ENCODE data around the gene TPM4. TPM values are rescaled to one million over a fixed set of nuclear protein-coding genes. Genes with fewer than 3 reads are reported as not detected.
"Not testable (repeated sequence)": the region's sequence is repeated elsewhere in the genome, so short reads cannot be mapped to it uniquely, and the experiment has no call there.

The TPM4 gene
- polyA plus RNA-seq (2013): 280 TPM

DNA sequence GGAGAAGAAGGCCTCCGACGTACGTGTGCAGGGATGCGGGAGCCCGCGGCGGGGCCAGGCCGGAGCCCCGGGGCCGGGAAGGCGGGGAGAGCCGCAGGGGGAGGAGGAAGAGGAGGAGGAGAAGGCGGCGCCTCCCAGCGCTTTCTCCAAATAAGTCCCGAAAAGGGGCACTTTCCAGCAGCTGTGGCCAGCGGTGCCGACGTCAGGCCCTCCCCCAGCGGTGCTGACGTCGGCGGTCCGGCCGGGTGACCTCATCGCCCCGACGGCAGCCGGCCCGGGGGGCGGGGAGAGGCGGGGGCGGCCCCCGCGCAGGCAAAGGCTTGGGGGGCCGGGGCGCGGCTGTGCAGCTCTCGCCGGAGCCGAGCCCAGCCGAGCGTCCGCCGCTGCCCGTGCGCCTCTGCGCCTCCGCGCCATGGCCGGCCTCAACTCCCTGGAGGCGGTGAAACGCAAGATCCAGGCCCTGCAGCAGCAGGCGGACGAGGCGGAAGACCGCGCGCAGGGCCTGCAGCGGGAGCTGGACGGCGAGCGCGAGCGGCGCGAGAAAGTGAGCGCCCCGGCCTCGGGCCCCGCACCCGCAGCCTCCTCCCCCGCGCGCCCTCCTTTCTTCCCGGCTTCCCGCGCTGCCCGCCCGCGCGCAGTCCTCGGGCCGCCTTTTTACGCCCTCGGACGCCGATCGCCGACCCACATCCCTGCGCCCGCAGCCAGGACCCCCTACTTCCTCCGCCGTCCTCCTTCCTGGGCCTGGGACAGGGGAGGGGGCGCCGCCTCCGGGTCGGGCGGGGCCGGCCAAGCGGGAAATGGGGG lies at the start of gene TPM4:
Gene TPM4 (plus strand): TSS at position 342 of the 804 bp plus-strand sequence. CDS start 71 bp downstream, at position 413.
- WGBS (ENCODE audit: insufficient coverage): 0% methylated on average over 53 of the region's 101 CpGs
- CTCF ChIA-PET: interaction anchor here (0.9 to 3.6 kb wide), 7 partner anchors 10 to 59 kb away, joined by 3 to 40 read pairs (median 4); no protein-coding TSS in a partner anchor
- Histone ChIP-seq H3K27ac (ENCODE audit: insufficient read depth in 1 of 2, low read depth in 1 of 2, low read length in 2 of 2, poor library complexity in 1 of 2, severe bottlenecking in 2 of 2) (peak within 1 kb of the TSS; percentile 74 to 87), H3K36me3 (ENCODE audit: control insufficient read depth in 4 of 4, insufficient read depth in 4 of 4, low read length in 3 of 4) (peaks cover 0 to 23% (median 4%) of the 10 kb centered on the region in 4 experiments), H3K4me1 (ENCODE audit: control extremely low read depth in 1 of 4, control insufficient read depth in 4 of 4, insufficient read depth in 4 of 4, low read length in 3 of 4) (peaks cover 13 to 81% (median 71%) of the 10 kb centered on the region in 4 experiments), H3K4me3 (ENCODE audit: control insufficient read depth in 1 of 7, extremely low read depth in 1 of 7, insufficient read depth in 4 of 7, low read depth in 2 of 7, low read length in 6 of 7) (peak within 1 kb of the TSS; percentile 76 to 98 (median 85)), H3K9me3 (ENCODE audit: control extremely low read depth in 1 of 5, control insufficient read depth in 4 of 5, insufficient read depth in 2 of 5, low read depth in 1 of 5, low read length in 4 of 5) (no peaks in the 10 kb centered on the region), H3K27me3 (replicated peaks in 2 of 5; ENCODE audit: control insufficient read depth in 4 of 5, insufficient read depth in 5 of 5, low read length in 4 of 5) (no peaks in the 10 kb centered on the region)
- DNase-seq: peak; percentile 80 to 89 (median 88)
- POLR2A ChIA-PET: interaction anchor here (0.6 to 2.7 kb wide), 3 partner anchors 10 to 1671 kb away, joined by 4 to 15 read pairs (median 4); partner anchors contain the start of gene RAB8A

DNA sequence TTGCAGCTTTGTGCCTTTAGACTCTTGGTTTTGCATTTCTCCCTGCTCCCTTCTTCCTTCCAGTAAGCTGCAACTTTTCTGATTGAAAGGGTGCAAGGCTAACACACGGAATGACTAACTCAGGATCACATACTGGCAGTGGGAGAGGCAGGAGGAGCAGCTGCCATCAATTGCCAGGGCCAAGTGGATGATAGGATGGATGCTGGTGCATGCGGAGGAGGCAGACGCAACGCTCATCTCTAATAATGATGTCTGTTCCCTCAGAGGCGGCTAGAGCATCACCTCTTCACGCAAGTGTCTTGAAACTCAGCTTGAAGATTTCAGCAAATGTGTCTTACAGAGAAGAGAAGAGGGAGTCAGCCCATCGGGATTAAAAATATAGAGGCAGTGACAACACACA lies 49.5 kb upstream of the TPM4 start:
- WGBS (ENCODE audit: insufficient coverage): 96% methylated on average over 7 of the region's 7 CpGs
- CTCF ChIA-PET: interaction anchor here (1.0 to 1.6 kb wide), 7 partner anchors 10 to 158 kb away, joined by 3 to 7 read pairs (median 4); partner anchors contain the start of gene FAM32A
- Histone ChIP-seq H3K4me1 (ENCODE audit: control extremely low read depth in 1 of 4, control insufficient read depth in 4 of 4, insufficient read depth in 4 of 4, low read length in 3 of 4) (peaks cover 0 to 6% (median 2%) of the 10 kb centered on the region in 4 experiments), H3K27me3 (replicated peaks in 2 of 5; ENCODE audit: control insufficient read depth in 4 of 5, insufficient read depth in 5 of 5, low read length in 4 of 5) (no peaks in the 10 kb centered on the region), H3K9me3 (ENCODE audit: control extremely low read depth in 1 of 5, control insufficient read depth in 4 of 5, insufficient read depth in 2 of 5, low read depth in 1 of 5, low read length in 4 of 5) (no peaks in the 10 kb centered on the region), H3K4me3 (ENCODE audit: control insufficient read depth in 1 of 7, extremely low read depth in 1 of 7, insufficient read depth in 4 of 7, low read depth in 2 of 7, low read length in 6 of 7) (no peak overlapping the region), H3K36me3 (ENCODE audit: control insufficient read depth in 4 of 4, insufficient read depth in 4 of 4, low read length in 3 of 4) (no peaks in the 10 kb centered on the region), H3K27ac (ENCODE audit: insufficient read depth in 1 of 2, low read depth in 1 of 2, low read length in 2 of 2, poor library complexity in 1 of 2, severe bottlenecking in 2 of 2) (no peak overlapping the region)
- POLR2A ChIA-PET: no interaction called here
- no peak for DNase-seq

DNA sequence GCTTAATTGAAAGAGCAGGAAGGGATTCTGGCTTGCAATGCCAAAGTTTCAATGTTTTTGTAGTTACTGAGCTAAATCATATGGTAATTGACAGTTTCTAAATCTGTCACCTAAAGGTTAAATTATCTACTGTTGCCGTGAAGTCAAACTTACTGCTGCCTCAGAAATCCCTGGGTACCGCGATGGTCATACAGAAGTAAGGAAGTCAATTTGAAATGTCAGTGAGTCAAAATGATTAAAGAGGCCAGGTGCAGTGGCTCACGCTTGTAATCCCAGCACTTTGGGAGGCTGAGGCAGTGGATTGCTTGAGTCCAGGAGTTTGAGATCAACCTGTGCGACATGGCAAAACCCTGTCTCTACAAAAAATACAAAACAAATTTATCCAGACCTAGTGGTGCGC lies 48.8 kb upstream of the TPM4 start:
- ChIA-PET CTCF (interaction anchor here (1.0 to 1.6 kb wide), 5 partner anchors 9 to 61 kb away, joined by 3 to 7 read pairs (median 3); no protein-coding TSS in a partner anchor), POLR2A (no interaction called here)
- 54% methylated on average over 5 of the region's 6 CpGs for WGBS (ENCODE audit: insufficient coverage)
- Histone ChIP-seq H3K36me3 (ENCODE audit: control insufficient read depth in 4 of 4, insufficient read depth in 4 of 4, low read length in 3 of 4) (no peaks in the 10 kb centered on the region), H3K4me1 (ENCODE audit: control extremely low read depth in 1 of 4, control insufficient read depth in 4 of 4, insufficient read depth in 4 of 4, low read length in 3 of 4) (peaks cover 0 to 6% (median 2%) of the 10 kb centered on the region in 4 experiments), H3K27me3 (replicated peaks in 2 of 5; ENCODE audit: control insufficient read depth in 4 of 5, insufficient read depth in 5 of 5, low read length in 4 of 5) (no peaks in the 10 kb centered on the region), H3K4me3 (ENCODE audit: control insufficient read depth in 1 of 7, extremely low read depth in 1 of 7, insufficient read depth in 4 of 7, low read depth in 2 of 7, low read length in 6 of 7) (no peak overlapping the region), H3K27ac (ENCODE audit: insufficient read depth in 1 of 2, low read depth in 1 of 2, low read length in 2 of 2, poor library complexity in 1 of 2, severe bottlenecking in 2 of 2) (no peak overlapping the region), H3K9me3 (ENCODE audit: control extremely low read depth in 1 of 5, control insufficient read depth in 4 of 5, insufficient read depth in 2 of 5, low read depth in 1 of 5, low read length in 4 of 5) (no peaks in the 10 kb centered on the region)
- DNase-seq: peak in 1 of 3 donors; percentile 18

DNA sequence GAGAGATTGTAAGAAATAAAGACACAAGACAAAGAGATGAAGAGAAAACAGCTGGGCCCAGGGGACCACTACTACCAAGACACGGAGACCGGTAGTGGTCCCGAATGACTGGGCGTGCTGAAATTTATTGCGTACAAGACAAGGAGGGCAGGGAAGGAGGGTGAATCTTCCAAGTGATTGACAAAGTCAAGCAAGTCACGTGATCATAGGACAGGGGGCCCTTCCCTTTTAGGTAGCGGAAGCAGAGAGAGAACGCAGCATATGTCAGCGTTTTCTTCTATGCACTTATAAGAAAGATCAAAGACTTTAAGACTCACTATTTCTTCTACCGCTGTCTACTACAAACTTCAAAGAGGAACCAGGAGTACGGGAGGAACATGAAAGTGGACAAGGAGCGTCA lies 46.1 kb upstream of the TPM4 start:
- H3K27me3 ChIP-seq (replicated peaks in 2 of 5; ENCODE audit: control insufficient read depth in 4 of 5, insufficient read depth in 5 of 5, low read length in 4 of 5); H3K36me3 ChIP-seq (ENCODE audit: control insufficient read depth in 4 of 4, insufficient read depth in 4 of 4, low read length in 3 of 4); DNase-seq; H3K4me1 ChIP-seq (ENCODE audit: control extremely low read depth in 1 of 4, control insufficient read depth in 4 of 4, insufficient read depth in 4 of 4, low read length in 3 of 4); H3K9me3 ChIP-seq (ENCODE audit: control extremely low read depth in 1 of 5, control insufficient read depth in 4 of 5, insufficient read depth in 2 of 5, low read depth in 1 of 5, low read length in 4 of 5); POLR2A ChIA-PET; H3K27ac ChIP-seq (ENCODE audit: insufficient read depth in 1 of 2, low read depth in 1 of 2, low read length in 2 of 2, poor library complexity in 1 of 2, severe bottlenecking in 2 of 2); H3K4me3 ChIP-seq (ENCODE audit: control insufficient read depth in 1 of 7, extremely low read depth in 1 of 7, insufficient read depth in 4 of 7, low read depth in 2 of 7, low read length in 6 of 7); CTCF ChIA-PET: not testable (repeated sequence)
- WGBS (ENCODE audit: insufficient coverage): over 99% methylated on average over 12 of the region's 12 CpGs

DNA sequence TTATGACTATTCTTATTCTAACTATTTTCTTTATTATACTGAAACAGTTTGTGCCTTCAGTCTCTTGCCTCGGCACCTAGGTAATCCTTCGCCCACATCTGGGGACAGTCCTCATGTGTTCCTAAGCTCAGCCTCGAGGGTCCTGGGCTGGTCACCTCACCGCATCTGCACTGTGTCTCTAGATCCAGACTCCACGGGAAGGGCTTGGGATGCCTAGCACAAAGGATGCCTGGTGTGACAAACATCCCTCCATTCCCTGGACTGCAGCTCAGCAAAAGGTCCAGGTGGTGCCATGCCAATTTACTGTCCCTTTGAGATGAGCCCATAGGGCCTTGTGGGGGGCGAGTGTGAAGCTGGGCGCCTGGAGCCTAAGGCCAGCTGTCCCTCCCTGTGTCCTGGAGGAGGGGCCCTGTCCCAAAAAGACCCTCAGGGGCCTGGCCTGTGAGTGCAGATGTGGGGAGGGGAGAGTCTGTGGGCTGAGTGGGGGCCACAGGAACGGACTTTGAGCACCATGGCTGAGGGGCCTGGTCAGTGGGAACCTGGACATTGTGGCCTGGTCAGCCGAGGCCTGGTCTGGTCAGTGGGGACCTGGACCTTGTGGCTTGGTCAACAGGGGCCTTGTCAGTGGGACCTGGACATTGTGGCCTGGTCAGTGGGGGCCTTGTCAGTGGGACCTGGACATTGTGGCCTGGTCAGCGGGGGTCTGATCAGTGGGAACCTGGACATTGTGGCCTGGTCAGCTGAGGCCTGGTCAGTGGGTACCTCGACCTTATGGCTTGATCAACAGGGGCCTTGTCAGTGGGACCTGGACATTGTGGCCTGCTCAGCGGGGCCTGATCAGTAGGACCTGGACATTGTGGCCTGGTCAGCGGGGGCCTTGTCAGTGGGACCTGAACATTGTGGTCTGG lies 45.1 kb upstream of the TPM4 start:
- no peaks in the 10 kb centered on the region for H3K27me3 ChIP-seq (replicated peaks in 2 of 5; ENCODE audit: control insufficient read depth in 4 of 5, insufficient read depth in 5 of 5, low read length in 4 of 5)
- no peaks in the 10 kb centered on the region for H3K9me3 ChIP-seq (ENCODE audit: control extremely low read depth in 1 of 5, control insufficient read depth in 4 of 5, insufficient read depth in 2 of 5, low read depth in 1 of 5, low read length in 4 of 5)
- ChIA-PET CTCF (no interaction called here), POLR2A (no interaction called here)
- H3K27ac ChIP-seq (ENCODE audit: insufficient read depth in 1 of 2, low read depth in 1 of 2, low read length in 2 of 2, poor library complexity in 1 of 2, severe bottlenecking in 2 of 2): no peak overlapping the region
- no peak for DNase-seq
- WGBS (ENCODE audit: insufficient coverage): over 99% methylated on average over 13 of the region's 13 CpGs
- H3K4me1 ChIP-seq (ENCODE audit: control extremely low read depth in 1 of 4, control insufficient read depth in 4 of 4, insufficient read depth in 4 of 4, low read length in 3 of 4): peaks cover 0 to 6% (median 2%) of the 10 kb centered on the region in 4 experiments
- no peaks in the 10 kb centered on the region for H3K36me3 ChIP-seq (ENCODE audit: control insufficient read depth in 4 of 4, insufficient read depth in 4 of 4, low read length in 3 of 4)
- H3K4me3 ChIP-seq (ENCODE audit: control insufficient read depth in 1 of 7, extremely low read depth in 1 of 7, insufficient read depth in 4 of 7, low read depth in 2 of 7, low read length in 6 of 7): no peak overlapping the region

DNA sequence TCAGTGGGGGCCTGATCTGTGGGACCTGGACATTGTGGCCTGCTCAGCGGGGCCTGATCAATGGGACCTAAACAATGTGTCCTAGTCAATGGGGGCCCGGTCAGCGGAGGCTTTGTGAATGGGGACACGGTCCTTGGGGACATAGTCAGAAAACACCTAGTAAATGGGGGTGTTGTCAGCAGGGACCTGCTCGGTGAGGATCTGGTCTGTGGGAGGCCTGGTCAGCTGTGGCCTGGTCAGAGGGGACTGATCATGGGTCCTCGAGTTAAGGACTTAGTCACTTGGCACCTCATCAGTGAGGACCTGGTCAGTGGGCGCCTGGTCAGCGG lies 44.5 kb upstream of the TPM4 start:
- no peak overlapping the region for H3K27ac ChIP-seq (ENCODE audit: insufficient read depth in 1 of 2, low read depth in 1 of 2, low read length in 2 of 2, poor library complexity in 1 of 2, severe bottlenecking in 2 of 2)
- H3K4me1 ChIP-seq (ENCODE audit: control extremely low read depth in 1 of 4, control insufficient read depth in 4 of 4, insufficient read depth in 4 of 4, low read length in 3 of 4): peaks cover 0 to 6% (median 2%) of the 10 kb centered on the region in 4 experiments
- CTCF ChIA-PET: no interaction called here
- H3K27me3 ChIP-seq (replicated peaks in 2 of 5; ENCODE audit: control insufficient read depth in 4 of 5, insufficient read depth in 5 of 5, low read length in 4 of 5): no peaks in the 10 kb centered on the region
- 98% methylated on average over 8 of the region's 8 CpGs for WGBS (ENCODE audit: insufficient coverage)
- no peaks in the 10 kb centered on the region for H3K9me3 ChIP-seq (ENCODE audit: control extremely low read depth in 1 of 5, control insufficient read depth in 4 of 5, insufficient read depth in 2 of 5, low read depth in 1 of 5, low read length in 4 of 5)
- POLR2A ChIA-PET: interaction anchor here (0.7 kb wide), 1 partner anchor 15 kb away, joined by 3 read pairs; no protein-coding TSS in a partner anchor
- no peak overlapping the region for H3K4me3 ChIP-seq (ENCODE audit: control insufficient read depth in 1 of 7, extremely low read depth in 1 of 7, insufficient read depth in 4 of 7, low read depth in 2 of 7, low read length in 6 of 7)
- no peak for DNase-seq
- no peaks in the 10 kb centered on the region for H3K36me3 ChIP-seq (ENCODE audit: control insufficient read depth in 4 of 4, insufficient read depth in 4 of 4, low read length in 3 of 4)

Measured in common myeloid progenitor, CD34-positive (primary cell).